Suprapubic skin (tissue), 3 donors: ENCODE measurements around the gene BCKDHB.

ENCODE experiments used
- POLR2A ChIP-seq, 2 donors: fragments of 450-650 bp; IDR thresholded peaks; one replicate each; pipeline ENCODE4 v1.6.1; 2017; ENCODE audit warnings: antibody characterized with exemption in 2 of 2, mild to moderate bottlenecking in 2 of 2, moderate library complexity in 2 of 2
- TF ChIP-seq, protein P1 (sequence below), 2 donors: fragments of 200-600 bp in 1 of 2; fragments of 450-650 bp in 1 of 2; sonication (generic) in 1 of 2; IDR thresholded peaks; one replicate each; pipeline ENCODE4 v1.5.1; 2016 to 2019; ENCODE audit warnings: antibody characterized with exemption in 2 of 2, mild to moderate bottlenecking in 1 of 2, moderate library complexity in 1 of 2

DNA sequence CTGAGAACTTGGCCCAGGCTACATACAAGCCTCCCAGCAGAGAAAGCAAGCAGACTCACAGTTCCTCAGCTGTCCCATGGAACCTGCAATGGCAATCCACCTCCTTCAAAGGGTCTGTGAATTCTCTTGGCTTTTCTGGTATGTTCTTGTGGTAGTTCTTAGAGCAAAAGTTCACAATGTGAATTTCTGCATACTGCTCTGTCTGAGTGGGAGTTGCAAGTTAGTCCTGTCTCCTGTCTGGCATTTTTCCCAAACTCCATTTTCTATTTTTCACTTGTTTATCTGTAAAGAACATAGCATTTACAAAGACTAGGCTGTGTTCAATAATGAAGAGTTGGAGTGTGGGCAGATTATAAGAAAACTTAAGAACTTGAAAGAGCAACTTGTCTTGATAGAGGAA lies 269.9 kb downstream of the BCKDHB start:
- TF ChIP-seq POLR2A (IDR thresholded peaks at IDR 0.05), result no peak
- TF ChIP-seq, protein P1, sequence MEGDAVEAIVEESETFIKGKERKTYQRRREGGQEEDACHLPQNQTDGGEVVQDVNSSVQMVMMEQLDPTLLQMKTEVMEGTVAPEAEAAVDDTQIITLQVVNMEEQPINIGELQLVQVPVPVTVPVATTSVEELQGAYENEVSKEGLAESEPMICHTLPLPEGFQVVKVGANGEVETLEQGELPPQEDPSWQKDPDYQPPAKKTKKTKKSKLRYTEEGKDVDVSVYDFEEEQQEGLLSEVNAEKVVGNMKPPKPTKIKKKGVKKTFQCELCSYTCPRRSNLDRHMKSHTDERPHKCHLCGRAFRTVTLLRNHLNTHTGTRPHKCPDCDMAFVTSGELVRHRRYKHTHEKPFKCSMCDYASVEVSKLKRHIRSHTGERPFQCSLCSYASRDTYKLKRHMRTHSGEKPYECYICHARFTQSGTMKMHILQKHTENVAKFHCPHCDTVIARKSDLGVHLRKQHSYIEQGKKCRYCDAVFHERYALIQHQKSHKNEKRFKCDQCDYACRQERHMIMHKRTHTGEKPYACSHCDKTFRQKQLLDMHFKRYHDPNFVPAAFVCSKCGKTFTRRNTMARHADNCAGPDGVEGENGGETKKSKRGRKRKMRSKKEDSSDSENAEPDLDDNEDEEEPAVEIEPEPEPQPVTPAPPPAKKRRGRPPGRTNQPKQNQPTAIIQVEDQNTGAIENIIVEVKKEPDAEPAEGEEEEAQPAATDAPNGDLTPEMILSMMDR (IDR thresholded peaks at IDR 0.05), result no peak
